ENCODE data around the gene AOPEP.

DNA sequence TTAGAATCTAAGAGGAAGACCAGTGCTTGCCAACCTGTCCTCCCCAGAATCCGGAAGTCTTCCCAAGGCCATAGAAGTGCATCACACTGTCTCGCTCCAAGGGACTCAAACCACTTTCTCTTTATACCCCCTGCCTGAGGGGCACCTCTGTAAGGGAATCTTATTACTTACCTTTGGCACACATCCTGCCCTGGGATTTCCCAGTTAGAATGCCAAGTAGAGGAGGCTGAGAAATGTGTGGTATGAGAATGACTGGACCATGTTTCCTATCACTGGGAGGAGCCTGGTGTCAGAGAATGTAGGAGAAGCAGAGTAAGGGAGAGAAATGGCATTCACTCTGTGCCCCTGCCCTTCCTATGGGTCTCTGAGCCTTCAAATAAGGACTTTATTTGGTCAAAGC is 85.8 kb downstream of the AOPEP start:
- TF ChIP-seq POLR2AphosphoS5 (IDR thresholded peaks at IDR 0.05) (no peak), CTCF (IDR thresholded peaks at IDR 0.05; ENCODE audit: poor library complexity, severe bottlenecking) (no peak), RAD21 (conservative IDR thresholded peaks at IDR 0.05) (no peak), EP300 (conservative IDR thresholded peaks at IDR 0.05; ENCODE audit: poor library complexity, severe bottlenecking) (no peak)
